DOHH2 (cell line): Measurements from ENCODE around the gene SLC38A6.

Source experiments
- CTCF ChIP-seq: fragments of 200-600 bp; sonication (generic); IDR thresholded peaks from one replicate; pipeline ENCODE4 v1.5.1; 2014; ENCODE audit warnings: antibody characterized with exemption, mild to moderate bottlenecking, low read depth, low read length; ENCODE audit not compliant: poor library complexity, severe bottlenecking
- EZH2phosphoT487 ChIP-seq: fragments of 200-600 bp; sonication (generic); IDR thresholded peaks from 2 replicates; pipeline ENCODE4 v1.6.1; 2017; ENCODE audit warnings: borderline replicate concordance, mild to moderate bottlenecking, antibody characterized with exemption, low read length, moderate library complexity, mixed read lengths

GRCh38 chr14:61037215-61037614 is 56.2 kb downstream of the SLC38A6 start:
- TF ChIP-seq CTCF = no peak
- no peak for TF ChIP-seq EZH2phosphoT487
